HG02943 (cell line): ENCODE data around the gene GLB1L.
"Not testable (repeated sequence)": the region's sequence is repeated elsewhere in the genome, so short reads cannot be mapped to it uniquely, and the experiment has no call there.

ENCODE experiments used
- ATAC-seq: cut with Tn5 transposase; IDR thresholded peaks from one replicate; pipeline ENCODE4 v1.9.1; 2021; ENCODE audit warnings: mild to moderate bottlenecking, low read depth, moderate library complexity; ENCODE audit not compliant: unreplicated experiment

GLB1L gene

DNA sequence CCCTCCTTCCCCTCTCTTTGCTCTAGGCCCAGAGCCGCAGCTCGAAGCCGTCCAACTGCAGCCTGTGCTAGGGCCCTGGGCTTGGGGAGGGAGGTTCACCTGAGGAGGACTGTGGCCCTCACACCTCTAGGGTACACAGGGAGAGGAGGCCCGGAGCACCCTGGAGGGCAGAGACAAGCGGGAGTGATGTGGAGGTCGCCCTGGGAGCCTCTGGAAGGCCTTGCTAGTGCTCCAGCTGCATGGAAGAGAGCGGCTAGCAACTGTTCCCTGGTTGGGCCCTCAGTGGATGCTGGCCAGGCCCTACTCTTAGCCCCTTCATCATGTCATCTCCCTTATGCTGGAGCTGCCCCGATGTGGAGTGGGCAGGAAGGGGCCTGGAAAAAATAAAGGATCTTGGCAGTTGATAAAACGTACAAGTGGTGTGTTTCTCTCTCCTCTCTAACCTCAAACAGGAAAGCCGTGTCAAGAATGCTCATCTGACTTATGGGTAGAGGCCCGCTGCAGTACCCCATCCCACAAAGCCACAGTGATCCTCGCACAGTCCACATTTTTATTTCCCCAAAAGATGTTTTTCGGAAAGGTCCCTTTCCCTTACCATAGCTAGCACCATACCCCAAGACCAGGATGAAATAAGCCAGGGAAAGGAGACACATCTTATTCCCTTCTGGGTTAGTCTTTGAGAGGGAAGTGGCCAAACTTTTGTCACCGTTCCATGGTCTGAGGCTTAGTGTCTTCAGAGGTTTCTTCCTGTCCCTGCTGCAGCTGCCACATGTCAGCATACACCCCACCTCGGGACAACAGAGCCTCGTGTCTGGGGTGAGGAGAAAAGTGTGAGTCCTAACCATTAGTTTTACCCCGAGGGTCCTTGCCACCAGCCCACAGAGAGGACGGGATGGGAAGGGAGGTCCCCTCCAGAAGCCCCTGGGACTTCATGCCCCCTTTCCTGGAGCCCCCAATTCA is 35.7 kb downstream of the GLB1L start:
- no peak for ATAC-seq

DNA sequence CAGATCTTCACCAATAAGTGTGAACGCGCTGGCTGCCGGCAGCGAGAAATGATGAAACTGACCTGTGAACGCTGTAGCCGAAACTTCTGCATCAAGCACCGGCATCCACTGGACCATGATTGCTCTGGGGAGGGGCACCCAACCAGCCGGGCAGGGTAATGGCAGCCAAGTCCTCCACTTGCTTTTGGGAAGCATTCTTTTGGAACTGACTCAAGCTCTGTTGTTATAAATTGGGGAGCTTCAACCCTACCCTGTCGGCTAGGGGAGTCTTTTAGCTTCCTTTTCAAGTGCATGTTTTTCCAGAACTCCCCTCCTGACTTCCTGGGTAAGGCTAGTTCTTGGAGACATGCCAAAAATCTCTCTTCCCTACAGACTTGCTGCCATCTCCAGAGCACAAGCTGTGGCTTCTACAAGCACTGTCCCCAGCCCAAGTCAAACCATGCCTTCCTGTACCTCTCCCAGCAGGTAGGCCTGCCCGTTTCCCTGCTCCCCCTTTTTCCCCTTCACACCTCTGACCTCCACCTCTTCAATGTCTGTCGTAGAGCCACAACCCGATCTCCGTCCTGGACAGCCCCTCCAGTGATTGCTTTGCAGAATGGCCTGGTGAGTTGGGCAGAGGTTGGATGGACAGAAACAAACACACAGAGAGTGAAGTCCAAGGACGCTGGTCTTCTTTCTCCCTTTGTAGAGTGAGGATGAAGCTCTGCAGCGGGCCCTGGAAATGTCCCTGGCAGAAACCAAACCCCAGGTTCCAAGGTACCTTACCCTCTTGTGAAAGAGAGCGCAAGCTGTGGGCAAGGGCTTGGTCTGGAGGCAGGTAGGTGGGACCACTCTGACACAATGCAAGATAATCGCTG is 37.1 kb downstream of the GLB1L start:
- no peak for ATAC-seq

DNA sequence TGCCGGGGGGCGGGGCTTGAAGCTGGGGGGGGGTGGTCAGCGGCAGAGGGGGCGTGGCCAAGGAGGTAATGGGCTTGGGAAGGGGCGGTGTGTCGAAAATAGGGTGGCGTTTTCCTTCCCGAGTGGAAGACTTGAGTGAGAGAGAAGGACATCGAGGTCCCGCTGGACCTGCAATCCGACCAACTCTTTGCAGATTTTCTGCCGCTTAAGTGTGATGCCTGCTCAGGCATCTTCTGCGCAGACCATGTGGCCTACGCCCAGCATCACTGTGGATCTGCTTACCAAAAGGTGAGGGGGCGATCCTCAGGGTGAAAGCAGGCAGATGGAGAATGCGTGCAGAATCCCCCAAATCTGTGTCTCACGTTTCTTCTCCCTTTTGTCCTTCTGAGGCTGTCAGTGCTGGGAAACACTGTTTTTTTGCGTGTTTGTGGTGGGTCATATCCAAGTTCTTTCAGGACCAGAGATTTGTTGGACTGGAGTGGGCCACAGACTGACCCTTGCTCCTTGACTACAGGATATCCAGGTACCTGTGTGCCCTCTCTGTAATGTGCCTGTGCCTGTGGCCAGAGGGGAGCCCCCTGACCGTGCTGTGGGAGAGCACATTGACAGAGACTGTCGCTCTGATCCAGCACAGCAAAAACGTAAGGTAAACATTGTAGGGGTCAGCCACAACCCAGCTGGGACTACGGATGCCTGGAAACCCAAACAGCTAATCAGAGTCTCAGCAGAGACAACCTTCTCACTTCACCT is 37.9 kb downstream of the GLB1L start:
- no peak for ATAC-seq

DNA sequence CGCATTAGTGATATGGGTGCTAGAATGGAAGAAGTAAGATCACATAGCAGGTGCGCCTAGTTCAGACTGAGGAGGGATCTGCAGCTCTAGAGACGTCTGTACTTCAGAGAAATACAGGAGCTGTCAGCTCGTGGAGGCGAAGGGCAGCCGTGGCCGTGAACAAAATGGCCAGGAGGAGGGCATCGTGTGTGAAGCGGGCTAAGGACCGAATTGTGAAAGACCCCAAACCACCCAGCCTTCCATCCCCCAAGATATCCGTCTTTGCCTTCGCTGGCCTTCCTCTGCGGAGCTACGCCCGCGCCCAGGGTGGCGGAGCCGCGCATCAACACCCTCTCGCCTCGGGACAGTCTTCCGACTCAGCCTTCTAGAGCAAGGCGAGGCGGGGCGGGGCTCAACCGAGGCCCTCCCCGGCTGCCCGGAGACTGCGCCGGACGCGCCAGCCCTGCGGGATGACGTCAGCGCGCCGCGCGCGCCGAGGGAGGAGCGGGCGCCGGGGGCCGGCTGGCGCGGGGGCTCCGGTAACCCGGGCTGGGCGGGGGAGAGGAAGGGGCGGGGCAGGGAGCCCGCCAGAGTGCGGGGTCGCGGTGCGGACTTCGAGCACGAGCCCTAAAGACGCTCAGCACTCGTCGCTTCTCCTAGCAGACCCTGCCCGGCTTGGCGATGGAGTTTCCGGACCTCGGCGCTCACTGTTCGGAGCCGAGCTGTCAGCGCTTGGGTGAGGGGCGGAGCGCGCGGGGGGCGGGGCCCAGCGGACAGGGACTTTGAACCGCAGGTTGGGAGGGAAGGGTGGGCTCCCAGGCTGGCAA is 38.7 kb downstream of the GLB1L start, which contains the start of gene ZFAND2B:
Gene ZFAND2B (plus strand): TSS at position 455 of the 806 bp plus-strand sequence. CDS start 206 bp downstream, at position 661.
- peak; percentile 92 for ATAC-seq

DNA sequence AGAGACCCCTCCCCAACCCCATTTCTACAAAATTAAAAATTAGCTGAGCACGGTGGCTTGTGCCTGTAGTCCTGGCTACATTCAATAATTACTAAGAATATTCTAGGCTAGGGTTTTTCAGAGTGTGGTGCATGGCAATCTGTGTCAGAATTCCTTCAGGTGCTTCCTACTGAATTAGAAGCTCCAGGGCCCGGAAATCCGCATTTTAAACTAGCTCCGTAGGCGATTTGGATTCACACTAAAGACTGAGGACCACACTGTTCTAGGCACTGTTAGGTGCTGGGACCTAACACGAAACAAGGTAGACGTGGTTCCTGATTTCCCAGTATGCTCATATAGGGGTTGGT is 39.3 kb downstream of the GLB1L start:
- ATAC-seq: no peak

DNA sequence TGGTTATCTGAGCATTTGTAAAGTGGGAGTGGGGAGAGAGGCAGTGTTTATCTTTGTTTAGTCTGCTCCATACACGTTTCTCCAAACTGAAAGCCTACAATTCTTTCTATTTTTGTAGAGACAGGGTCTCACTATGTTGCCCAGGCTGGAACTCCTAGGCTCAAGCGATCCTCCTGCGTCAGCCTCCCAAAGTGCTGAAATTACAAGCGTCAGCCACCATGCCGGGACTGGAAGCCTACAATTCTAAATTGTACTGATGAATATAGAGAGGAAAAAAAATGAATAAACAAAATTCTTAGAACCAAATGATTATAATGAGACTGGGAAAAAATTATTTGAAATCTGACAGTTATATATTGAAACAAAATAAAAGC is 40.1 kb downstream of the GLB1L start:
- ATAC-seq: no peak

DNA sequence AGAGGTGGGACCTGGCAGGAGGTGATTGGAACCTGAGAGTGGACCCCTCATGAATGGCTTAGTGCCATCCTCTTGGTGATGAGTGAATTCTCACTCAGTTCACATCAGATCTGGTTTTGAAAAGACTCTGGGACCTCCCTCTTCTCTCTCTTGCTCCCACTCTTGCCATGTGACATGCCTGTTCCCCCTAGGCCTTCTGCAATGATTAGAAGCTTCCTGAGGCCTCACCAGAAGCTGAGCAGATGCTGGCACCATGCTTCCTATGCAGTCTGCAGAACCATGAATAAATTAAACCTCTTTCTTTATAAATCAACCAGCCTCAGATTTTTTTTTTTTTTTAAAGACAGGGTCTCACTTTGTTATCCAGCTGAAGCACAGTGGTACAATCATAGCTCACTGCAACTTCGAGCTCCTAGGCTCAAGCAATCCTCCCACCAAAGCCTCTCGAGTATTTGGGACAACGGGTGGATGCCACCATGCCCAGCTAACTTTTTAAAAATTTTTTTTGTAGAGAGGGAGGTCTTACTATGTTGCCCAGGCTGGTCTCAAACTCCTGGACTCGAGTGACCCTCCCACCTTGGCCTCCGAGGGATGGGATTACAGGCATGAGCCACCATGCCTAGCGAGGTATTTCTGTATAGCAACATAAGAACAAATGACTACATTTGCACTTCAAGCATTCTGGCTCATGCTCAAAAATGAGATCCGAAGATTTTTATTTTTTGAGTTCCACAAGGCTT is 40.6 kb downstream of the GLB1L start:
- ATAC-seq: no peak

DNA sequence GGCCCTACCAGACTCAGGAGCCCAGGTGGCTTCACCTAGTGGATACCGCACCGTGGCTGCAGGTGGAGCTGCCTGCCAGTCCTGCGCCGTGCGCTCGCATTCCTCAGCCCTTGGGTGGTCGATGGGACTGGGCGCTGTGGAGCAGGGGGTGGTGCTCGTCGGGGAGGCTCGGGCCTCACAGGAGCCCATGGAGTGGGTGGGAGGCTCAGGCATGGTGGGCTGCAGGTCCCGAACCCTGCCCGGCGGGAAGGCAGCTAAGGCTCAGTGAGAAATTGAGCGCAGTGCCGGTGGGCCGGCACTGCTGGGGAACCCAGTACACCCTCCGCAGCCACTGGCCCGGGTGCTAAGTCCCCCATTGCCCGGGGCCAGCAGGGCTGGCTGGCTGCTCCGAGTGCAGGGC is 43.9 kb downstream of the GLB1L start:
- ATAC-seq: not testable (repeated sequence)

DNA sequence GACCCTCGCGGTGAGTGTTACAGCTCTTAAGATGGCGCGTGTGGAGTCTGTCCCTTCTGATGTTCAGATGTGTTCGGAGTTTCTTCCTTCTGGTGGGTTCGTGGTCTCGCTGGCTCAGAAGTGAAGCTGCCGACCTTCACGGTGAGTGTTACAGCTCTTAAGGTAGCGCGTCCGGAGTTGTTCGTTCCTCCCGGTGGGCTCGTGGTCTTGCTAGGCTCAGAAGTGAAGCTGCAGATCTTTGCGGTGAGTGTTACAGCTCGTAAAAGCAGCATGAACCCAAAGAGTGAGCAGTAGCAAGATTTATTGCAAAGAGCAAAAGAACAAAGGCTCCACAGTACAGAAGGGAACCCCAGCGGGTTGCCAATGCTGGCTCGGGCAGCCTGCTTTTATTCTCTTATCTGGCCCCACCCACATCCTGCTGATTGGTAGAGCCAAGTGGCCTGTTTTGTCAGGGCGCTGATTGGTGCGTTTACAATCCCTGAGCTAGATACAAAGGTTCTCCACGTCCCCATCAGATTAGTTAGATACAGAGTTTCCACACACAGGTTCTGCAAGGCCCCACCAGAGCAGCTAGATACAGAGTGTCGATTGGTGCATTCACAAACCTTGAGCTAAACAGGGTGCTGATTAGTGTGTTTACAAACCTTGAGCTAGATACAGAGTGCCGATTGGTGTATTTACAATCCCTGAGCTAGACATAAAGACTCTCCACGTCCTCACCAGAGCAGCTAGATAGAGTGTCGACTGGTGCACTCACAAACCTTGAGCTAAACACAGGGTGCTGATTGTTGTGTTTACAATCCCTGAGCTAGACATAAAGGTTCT is 44.5 kb downstream of the GLB1L start:
- not testable (repeated sequence) for ATAC-seq

DNA sequence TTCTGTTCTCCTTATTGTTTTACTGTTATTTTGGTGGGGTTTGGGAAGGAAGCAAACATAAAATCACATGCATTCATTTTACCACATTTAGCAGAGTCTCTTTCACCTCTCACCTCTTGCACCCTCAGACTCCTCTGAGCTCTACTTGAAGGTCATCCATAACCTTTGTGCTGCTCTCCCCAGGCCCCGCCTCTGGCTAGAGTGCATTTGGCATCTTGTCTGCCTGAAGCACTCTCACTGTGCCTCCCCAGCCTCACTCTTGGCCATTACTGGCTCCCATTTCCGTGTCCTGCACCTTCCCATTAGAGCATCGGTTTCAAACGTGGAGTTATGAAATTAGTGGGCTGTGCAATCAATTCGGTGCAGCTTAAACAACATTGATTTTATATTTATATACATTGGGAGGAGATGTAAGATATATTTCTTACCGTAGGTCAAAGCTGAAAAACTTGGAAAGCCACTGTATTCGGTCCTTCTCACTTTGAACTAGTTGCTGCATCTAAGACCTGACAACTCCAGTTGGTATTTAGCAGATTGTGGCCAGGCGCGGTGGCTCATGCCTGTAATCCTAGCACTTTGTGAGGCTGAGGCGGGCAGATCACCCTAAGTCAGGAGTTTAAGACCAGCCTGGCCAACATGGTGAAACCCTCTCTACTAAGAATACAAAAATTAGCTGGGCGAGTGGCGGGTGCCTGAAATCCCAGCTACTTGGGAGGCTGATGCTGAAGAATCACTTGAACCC is 45.6 kb downstream of the GLB1L start:
- ATAC-seq: no peak

DNA sequence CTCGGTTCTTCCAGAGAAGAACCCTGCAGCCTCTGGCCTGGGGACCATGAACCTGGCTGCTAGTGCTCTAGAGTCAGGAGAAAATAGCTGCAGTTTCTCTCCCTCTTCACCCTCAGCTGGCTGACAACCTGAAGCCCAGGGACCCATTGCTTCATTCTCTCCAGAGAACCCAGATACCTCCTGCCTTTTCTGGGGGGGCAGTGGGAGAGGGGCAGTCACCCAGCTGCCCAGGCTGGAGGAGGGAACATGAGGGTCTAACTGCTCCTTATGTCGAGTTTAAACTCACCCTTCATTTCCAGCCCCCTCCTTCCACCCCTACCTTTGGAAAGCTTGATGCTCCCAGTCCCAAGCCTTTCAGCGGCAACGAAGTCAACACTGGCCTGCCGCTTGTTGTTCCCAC is 46.3 kb downstream of the GLB1L start:
- no peak for ATAC-seq

DNA sequence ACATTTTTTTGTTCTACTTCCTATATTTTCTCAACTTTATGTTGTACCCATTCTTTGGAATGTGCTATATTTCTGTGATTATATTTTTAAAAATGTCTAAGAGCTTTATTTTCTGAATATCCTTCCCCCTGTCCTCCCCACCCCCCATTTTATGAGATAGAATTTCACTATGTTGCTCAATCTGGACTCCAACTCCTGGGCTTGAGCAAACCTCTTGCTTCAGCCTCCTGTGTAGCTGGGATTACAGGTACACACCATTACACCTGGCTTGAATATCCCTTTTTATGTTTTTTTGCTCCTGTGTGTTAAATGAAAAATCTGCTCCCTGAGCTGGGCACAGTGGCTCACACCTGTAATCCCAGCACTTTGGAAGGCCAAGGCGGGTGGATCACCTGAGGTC is 47.9 kb downstream of the GLB1L start:
- no peak for ATAC-seq

DNA sequence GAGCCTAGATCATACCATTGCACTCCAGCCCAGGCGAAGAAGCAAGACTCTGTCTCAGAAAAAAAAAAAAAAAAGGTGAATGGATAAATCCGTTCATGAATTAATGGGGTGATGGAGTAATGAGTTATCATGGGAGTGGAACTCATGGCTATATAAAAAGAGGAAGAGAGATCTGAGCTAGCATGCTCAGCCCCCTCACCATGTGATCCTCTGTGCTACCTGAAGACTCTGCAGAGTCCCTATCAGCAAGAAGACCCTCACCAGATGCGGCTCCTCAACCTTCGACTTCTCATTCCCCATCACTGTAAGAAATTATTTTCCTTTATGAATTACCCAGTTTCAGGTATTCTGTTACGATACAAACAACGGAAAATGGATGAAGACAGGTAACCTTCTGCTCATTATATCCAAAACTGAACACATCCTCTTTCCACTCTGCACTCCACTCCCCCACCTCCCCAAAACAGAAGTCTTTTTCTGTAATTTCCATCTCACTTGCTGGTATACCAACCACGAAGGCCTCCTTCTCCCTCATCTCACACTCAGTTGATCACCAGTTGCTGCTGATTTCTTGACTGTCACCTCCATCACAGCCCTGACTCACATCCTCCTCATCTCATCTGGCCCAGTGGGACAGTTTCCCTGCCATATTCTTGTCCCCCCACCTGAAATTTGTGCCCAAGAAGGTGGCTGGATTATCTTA is 58.3 kb downstream of the GLB1L start:
- no peak for ATAC-seq
